IPS-18c (cell line): ENCODE data around the gene OXA1L.

ENCODE experiments used
- H3K4me3 ChIP-seq: 2 replicates; pipeline ENCODE4 v1.7.0; 2013; ENCODE audit warnings: low read depth, mild to moderate bottlenecking, low read length, moderate library complexity; ENCODE audit not compliant: insufficient read depth
- H3K9me3 ChIP-seq: one replicate; pipeline ENCODE4 v1.6.1; 2013; ENCODE audit warnings: mild to moderate bottlenecking, low read length, moderate library complexity; ENCODE audit not compliant: control insufficient read depth, insufficient read depth

Gene OXA1L

DNA sequence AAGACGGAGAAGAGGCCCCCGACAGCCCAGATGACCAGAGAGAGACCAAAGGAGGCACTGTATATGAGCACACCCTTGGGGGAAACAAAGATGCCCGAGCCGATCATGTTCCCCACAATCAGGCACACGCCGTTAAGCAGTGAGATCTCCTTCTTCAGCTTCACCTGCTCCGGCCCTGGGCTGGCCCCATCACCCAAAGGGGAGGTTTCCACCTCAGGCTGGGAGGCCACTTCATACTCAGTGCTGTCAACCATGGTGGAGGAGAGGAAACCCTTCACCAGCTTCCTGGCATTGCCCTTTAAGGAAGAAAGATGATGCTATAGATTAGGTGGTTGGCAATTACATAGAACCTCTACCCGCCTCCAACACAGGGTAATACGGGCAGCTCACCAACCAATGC, 46.7 kb downstream of the OXA1L start:
- no peaks in the 10 kb centered on the region for H3K9me3 ChIP-seq
- no peak overlapping the region for H3K4me3 ChIP-seq

DNA sequence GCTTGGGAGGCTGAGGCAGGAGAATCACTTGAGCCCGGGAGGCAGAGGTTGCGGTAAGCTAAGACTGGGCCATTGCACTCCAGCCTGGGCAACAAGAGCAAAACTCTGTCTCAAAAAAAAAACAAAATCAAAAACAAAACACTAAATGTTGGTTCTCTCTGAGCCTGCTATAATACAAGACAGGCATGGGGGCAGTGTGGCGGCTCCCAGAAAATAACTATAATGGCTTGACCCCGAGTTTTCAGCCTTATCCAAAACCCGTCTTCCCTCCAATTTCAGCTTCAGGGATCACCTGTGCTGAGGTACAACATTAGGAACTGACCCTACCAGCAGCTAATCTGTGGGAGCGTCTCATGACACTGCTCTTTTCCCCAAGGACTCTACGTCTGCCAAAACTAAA, 47.9 kb downstream of the OXA1L start:
- Histone ChIP-seq H3K9me3 (no peaks in the 10 kb centered on the region), H3K4me3 (no peak overlapping the region)

DNA sequence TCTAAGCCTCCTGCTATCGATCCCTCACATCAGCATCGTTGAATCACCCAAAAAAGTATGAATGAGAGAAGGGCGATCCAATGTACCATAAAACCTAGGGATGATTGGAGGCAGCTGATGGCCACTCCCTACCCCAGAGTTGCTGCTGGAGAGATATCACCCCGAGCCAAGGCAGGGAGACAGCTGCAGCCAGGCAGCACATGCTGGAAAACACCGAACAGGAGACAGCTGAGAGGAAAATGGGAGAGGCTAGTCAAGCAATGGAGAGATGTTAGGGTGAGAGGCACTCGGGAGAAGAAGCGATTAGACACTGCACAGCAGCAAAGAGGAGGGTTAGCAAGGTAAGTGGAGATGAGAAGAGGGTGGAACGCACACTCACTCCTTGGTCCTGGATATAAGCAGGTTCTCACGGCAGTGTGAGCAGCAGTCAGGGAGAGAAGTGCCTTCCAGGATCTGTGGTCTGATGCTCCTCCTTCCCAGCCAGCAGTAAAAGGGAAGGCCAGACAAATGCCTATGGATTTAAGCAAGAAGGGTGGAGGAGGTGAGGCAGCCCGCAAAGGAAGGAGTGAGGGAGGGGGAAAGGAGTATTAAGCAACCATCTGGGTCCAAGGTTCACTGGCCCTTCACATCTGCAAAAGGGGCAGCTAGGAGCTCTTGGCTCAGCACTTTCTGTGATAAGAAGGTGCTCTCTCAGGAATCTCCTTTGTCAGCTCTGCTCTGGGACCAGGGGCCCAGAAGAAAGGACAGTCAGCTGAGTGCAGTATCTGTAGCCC, 48.6 kb downstream of the OXA1L start, which contains the start of gene SLC7A7:
TSS of gene SLC7A7 (minus strand) at position 495 of the 773 bp plus-strand sequence. CDS start 2,037 bp downstream, outside the sequence.
- H3K4me3 ChIP-seq: peak within 1 kb of the TSS; percentile 15; the same call in 1 of the 2 replicates
- no peaks in the 10 kb centered on the region for H3K9me3 ChIP-seq

DNA sequence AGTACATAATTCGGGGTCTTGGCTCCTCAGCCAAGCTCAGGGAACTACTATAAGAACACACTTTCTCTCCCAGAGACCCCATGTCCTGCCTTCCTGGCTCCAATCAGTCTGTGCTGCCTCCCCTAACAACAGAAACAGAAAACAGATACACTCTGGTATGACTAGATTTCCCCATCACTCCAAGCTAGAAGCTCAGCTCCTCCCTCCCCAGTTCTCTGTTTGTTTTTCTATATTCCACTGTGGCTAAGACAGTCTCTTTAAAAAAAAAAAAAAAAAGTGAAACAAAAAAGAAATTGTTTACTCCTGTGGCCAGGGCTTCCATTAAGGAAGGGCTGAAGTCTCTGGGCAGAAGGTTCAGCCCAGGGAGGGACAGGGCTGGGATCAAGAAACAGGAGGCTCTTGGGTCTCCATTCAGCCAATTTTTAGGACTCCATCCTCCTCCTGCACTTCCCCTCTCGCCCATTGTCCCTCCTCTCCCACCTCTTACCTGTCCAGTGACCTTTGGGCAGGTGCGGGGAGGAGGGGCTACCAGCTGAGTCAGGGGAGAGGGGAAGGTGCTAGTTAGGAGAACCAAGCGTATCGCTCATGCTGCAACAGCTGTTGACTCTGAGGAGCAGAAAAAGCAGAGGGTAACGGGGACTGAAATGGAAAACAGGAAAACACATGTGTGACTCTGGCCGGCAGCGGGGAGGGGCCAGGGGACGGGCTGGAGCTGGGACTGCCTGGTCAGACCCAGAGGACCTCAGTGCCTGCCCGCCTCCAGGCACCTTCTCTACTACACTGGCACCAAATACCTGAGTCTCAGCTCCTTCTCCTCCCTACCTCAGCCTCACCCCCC, 52.9 kb downstream of the OXA1L start:
- Histone ChIP-seq H3K9me3 (no peaks in the 10 kb centered on the region), H3K4me3 (no peak overlapping the region; the same call in 1 of the 2 replicates)

DNA sequence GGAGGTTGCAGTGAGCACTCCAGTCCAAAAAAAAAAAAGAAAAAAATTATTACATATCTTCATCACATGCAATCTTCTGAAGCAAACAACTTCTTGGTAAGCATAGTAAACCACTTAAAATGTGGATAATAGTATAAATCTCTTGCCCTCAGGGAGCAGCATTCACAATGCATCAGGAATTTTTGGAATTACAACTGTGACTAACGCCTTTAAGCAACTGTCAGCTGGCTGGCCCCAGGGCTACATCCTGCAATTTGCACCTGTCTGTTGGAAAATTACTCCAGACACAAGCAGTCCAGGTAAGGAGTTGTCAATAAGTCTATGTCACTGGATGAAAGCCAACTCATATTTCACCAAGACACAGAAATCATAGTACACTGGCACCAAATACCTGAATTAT, 54.2 kb downstream of the OXA1L start:
- Histone ChIP-seq H3K9me3 (no peaks in the 10 kb centered on the region), H3K4me3 (no peak overlapping the region)

DNA sequence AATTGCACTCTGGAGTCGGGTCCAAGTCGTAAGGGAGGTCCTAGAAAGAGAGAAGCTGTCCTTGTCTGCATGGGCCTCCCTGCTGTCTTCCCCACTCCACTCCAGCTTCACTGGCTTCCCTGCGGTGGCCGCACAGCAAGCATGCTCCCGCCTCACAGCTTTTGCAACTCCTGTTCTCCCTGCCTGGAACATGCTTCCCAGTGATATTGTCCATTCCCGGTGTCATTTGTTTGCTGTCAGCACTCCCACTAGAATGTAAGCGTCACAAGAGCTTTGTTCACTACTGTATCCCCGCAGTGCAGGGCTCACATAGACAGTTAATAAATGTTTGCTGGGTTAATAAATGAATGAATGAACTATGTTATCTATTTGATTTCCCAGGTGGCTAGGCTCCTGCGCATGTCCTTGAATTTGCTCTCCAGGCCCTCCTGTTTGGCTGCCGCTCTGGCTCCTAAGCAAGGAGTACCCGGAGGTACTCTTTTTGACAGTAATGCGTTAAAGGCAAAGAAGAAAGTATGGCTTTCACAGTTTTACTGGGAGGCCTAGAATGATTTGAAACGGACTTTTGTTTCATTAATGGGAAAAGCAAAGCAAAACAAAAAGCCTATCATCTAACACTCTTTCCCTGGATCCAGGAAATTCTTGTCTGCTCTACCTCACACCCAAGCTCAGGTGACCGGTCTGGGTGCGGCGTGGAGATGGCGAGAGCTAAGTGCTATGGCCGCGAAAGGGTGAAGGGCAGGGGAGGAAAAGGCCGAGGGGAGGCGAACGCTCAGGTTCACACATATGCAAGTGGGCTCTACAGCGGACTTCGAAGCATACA, 54.9 kb downstream of the OXA1L start:
- Histone ChIP-seq H3K9me3 (no peaks in the 10 kb centered on the region), H3K4me3 (peak overlapping the region; percentile 90)

DNA sequence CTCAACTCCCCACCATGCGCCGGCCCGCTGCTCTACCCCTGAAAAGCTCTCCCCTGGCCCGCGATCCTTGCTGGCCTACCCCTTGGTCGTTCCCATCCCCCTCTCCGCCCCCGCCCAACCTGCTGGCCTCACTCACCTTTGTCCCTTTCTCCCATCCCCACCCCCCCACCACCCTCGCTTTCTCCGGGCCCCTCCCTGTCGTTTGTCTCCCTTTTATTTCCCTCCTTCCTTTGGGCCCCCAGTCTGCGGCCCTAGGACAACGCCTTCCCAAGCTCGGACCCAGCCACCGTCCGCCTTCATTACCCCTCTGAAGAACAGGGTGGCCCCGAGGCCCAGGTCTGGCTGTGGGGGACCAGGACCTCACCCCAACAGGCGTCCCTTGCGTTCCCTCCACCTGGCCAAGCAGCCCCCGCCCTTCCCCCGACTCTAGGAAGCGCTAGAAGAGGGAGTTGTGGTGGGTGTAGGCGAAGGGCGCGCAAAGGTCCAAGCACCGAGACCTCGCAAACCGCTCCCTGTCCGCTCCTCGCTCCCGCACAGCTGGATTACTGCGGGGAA, 55.6 kb downstream of the OXA1L start:
- Histone ChIP-seq H3K4me3 (peak overlapping the region; percentile 90), H3K9me3 (no peaks in the 10 kb centered on the region)
